Measurements from ENCODE around the gene NTM. TPM values are rescaled to one million over a fixed set of nuclear protein-coding genes. Genes with fewer than 3 reads are reported as not detected.

NTM gene
- total RNA-seq, 2 donors from 2014 or later, result not detected

DNA sequence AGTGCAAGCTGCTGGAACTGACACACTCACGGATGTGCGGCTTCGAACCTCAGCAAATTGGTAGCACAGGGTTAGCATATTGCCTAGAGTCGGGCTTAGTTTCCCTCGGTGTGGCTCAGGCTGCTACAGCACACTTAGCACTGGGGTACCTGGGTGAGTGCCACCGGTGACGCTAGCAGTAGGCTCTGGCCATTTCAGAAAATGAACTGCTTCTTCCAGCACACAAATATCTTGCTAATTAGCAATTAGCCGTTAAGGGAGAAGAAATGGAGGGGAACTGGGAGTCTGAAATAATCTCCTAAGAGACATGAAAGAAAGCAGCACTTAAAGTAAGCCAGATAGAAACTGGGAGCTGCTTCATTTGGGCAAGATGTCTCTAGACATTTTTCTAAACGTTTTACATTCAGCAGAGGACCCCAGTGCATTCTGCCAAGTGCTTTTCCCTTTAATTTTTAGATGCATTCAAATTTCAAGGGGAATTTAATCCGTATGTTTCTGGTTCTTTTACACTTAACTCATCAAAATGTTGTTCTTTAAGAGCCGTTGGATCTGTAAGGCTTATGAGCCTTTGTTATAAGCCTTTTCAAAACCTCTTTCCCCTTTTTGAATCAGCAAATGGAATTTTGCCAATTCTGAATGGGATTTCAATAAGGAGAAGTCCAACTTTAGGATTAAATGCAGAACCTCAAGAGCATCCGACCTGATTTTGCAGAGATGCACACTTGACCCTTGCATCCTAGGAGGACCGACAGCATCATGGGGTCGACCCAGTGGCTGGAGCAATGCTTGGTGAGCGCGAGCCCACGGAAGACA lies 708.1 kb downstream of the NTM start:
- DNase-seq (ENCODE audit: low spot score) (no peak), ATAC-seq (ENCODE audit: insufficient number of reproducible peaks, low FRiP score, low read depth) (no peak)
- H3K9me3 ChIP-seq, result no peaks in the 10 kb centered on the region
- no peaks in the 10 kb centered on the region for H3K4me1 ChIP-seq (ENCODE audit: control insufficient read depth in 1 of 2, low read depth in 2 of 2)
- no peak overlapping the region for H3K4me3 ChIP-seq
- TF ChIP-seq, protein P1, sequence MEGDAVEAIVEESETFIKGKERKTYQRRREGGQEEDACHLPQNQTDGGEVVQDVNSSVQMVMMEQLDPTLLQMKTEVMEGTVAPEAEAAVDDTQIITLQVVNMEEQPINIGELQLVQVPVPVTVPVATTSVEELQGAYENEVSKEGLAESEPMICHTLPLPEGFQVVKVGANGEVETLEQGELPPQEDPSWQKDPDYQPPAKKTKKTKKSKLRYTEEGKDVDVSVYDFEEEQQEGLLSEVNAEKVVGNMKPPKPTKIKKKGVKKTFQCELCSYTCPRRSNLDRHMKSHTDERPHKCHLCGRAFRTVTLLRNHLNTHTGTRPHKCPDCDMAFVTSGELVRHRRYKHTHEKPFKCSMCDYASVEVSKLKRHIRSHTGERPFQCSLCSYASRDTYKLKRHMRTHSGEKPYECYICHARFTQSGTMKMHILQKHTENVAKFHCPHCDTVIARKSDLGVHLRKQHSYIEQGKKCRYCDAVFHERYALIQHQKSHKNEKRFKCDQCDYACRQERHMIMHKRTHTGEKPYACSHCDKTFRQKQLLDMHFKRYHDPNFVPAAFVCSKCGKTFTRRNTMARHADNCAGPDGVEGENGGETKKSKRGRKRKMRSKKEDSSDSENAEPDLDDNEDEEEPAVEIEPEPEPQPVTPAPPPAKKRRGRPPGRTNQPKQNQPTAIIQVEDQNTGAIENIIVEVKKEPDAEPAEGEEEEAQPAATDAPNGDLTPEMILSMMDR (IDR thresholded peaks at IDR 0.05), result no peak
- no peak overlapping the region for H3K27ac ChIP-seq
- no peaks in the 10 kb centered on the region for H3K27me3 ChIP-seq (replicated peaks; ENCODE audit: insufficient read depth)
- no peaks in the 10 kb centered on the region for H3K36me3 ChIP-seq

DNA sequence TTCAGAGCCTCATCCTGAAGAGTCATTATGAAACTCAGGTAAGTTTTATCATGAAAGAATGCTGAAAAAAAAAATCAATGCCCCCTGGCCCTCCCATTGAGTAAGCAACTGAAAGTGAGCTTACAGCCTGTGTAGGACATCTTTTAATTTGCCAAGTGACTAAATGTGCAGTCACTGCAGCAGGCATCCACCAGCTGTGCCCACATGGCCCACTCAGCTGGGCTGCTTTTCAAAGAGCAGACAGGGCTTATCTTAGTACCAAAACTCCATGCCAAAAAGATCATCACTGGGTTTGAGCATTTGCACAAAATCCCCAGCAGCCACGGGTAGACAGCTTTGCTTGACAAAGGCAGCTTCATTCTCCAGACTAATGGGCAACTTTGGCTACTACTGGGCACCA lies 709.7 kb downstream of the NTM start:
- Histone ChIP-seq H3K27ac (no peak overlapping the region), H3K4me1 (ENCODE audit: control insufficient read depth in 1 of 2, low read depth in 2 of 2) (no peaks in the 10 kb centered on the region), H3K27me3 (replicated peaks; ENCODE audit: insufficient read depth) (no peaks in the 10 kb centered on the region), H3K4me3 (no peak overlapping the region), H3K36me3 (no peaks in the 10 kb centered on the region), H3K9me3 (no peaks in the 10 kb centered on the region)
- DNase-seq (ENCODE audit: low spot score), result no peak
- TF ChIP-seq, protein P1 (IDR thresholded peaks at IDR 0.05), result no peak
- no peak for ATAC-seq (ENCODE audit: insufficient number of reproducible peaks, low FRiP score, low read depth)

DNA sequence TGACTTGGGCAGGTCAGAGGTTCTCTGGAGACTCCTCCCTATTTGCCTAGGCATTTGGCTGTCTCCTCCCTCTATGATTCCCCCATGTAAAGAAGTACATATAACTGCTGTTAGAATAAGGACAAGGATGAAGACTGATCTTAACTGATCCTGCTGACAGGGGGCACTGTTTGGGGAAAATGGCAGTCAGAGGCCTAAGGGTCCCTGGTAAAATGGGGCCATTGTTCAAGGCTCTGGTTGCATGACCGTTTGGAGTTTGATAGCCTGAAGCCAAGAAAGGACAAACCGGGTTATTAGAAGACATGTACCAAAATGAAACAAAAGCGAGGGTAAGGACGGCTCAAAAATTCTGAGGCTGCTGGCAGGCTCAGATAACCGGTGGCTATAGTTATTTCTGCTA lies 712.2 kb downstream of the NTM start:
- no peaks in the 10 kb centered on the region for H3K4me1 ChIP-seq (ENCODE audit: control insufficient read depth in 1 of 2, low read depth in 2 of 2)
- no peaks in the 10 kb centered on the region for H3K27me3 ChIP-seq (replicated peaks; ENCODE audit: insufficient read depth)
- no peaks in the 10 kb centered on the region for H3K9me3 ChIP-seq
- no peak overlapping the region for H3K27ac ChIP-seq
- no peak for DNase-seq (ENCODE audit: low spot score)
- TF ChIP-seq, protein P1 (IDR thresholded peaks at IDR 0.05), result no peak
- ATAC-seq (ENCODE audit: insufficient number of reproducible peaks, low FRiP score, low read depth), result no peak
- H3K36me3 ChIP-seq, result no peaks in the 10 kb centered on the region
- no peak overlapping the region for H3K4me3 ChIP-seq

DNA sequence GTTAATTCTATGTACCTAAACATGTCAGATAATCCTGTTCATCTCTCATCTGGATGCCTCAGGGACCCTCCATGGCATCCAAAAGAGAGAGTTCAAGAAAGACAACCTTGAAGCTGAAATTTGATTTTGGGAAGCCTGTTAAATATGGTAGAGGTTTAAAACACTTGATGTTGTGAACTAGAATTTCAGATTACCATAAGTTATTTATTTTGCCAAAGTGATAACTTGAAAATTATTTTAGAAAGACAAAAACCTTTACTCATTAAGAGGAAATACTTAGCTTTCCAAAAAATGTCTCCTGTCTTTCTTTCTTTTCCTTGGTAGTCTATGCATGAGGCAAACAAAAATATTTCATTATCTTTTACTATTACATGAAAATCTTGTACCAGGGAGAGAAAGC lies 714.0 kb downstream of the NTM start:
- DNase-seq (ENCODE audit: low spot score) (no peak), ATAC-seq (ENCODE audit: insufficient number of reproducible peaks, low FRiP score, low read depth) (no peak)
- Histone ChIP-seq H3K4me1 (ENCODE audit: control insufficient read depth in 1 of 2, low read depth in 2 of 2) (no peaks in the 10 kb centered on the region), H3K9me3 (no peaks in the 10 kb centered on the region), H3K27me3 (replicated peaks; ENCODE audit: insufficient read depth) (no peaks in the 10 kb centered on the region), H3K27ac (no peak overlapping the region), H3K4me3 (no peak overlapping the region), H3K36me3 (no peaks in the 10 kb centered on the region)
- TF ChIP-seq, protein P1 (IDR thresholded peaks at IDR 0.05), result no peak

DNA sequence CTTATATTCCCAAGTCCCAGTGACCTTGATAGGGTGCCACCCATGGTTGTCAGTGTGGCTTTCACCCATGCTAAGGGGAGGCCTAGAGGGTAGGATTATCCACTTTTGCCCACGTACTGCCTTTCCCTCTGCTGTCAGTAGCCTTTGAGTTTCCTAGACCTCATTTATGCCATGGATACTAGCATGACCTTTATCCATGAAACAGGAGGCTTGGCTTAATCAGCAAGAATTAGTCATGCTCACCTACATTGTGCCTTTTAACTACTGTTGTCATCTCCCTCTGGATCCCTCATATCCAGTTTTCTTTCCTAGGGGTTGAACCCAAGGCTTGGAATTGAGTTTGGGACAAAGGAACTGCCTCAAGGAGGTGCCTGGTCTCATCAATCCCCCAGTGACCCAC lies 716.7 kb downstream of the NTM start:
- TF ChIP-seq, protein P1 (IDR thresholded peaks at IDR 0.05), result no peak
- no peaks in the 10 kb centered on the region for H3K27me3 ChIP-seq (replicated peaks; ENCODE audit: insufficient read depth)

More for the DNA sequence above, 716.7 kb downstream of the NTM start:
- DNase-seq (ENCODE audit: low spot score), result no peak
- ATAC-seq (ENCODE audit: insufficient number of reproducible peaks, low FRiP score, low read depth), result no peak
- Histone ChIP-seq H3K27ac (no peak overlapping the region), H3K4me3 (no peak overlapping the region), H3K9me3 (no peaks in the 10 kb centered on the region), H3K36me3 (no peaks in the 10 kb centered on the region), H3K4me1 (ENCODE audit: control insufficient read depth in 1 of 2, low read depth in 2 of 2) (no peaks in the 10 kb centered on the region)
